ENCODE results near the gene TUBB. TPM values are rescaled to one million over a fixed set of nuclear protein-coding genes. Genes with fewer than 3 reads are reported as not detected.

Gene TUBB
- total RNA-seq, 2 donors from 2014 or later: 80.9 to 84.4 TPM

- H3K27me3 ChIP-seq: no peaks in the 10 kb centered on the region
- peaks cover 54% of the 10 kb centered on the region for H3K4me1 ChIP-seq
- peaks cover 4% of the 10 kb centered on the region in 2 donors for H3K36me3 ChIP-seq (replicated peaks in 1 of 2; ENCODE audit: insufficient read depth in 1 of 2, low read depth in 2 of 2)
- peak within 1 kb of the TSS; percentile 89 to 96 (median 92) for H3K27ac ChIP-seq
- intact Hi-C loops (cut with DNase I): no loop called here
- DNase-seq (peak; percentile 99), ATAC-seq (peak; percentile 90)
- peak; percentile 88 to 92 (median 90) for TF ChIP-seq POLR2A (IDR thresholded peaks at IDR 0.05)
- TF ChIP-seq, protein P1, sequence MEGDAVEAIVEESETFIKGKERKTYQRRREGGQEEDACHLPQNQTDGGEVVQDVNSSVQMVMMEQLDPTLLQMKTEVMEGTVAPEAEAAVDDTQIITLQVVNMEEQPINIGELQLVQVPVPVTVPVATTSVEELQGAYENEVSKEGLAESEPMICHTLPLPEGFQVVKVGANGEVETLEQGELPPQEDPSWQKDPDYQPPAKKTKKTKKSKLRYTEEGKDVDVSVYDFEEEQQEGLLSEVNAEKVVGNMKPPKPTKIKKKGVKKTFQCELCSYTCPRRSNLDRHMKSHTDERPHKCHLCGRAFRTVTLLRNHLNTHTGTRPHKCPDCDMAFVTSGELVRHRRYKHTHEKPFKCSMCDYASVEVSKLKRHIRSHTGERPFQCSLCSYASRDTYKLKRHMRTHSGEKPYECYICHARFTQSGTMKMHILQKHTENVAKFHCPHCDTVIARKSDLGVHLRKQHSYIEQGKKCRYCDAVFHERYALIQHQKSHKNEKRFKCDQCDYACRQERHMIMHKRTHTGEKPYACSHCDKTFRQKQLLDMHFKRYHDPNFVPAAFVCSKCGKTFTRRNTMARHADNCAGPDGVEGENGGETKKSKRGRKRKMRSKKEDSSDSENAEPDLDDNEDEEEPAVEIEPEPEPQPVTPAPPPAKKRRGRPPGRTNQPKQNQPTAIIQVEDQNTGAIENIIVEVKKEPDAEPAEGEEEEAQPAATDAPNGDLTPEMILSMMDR (IDR thresholded peaks at IDR 0.05): peak in 1 of 7 experiments; percentile 9
- 0 to 3% methylated on average over 9 to 60 of the region's 66 CpGs for WGBS, 2 donors
- peak within 1 kb of the TSS; percentile 59 to 63 for H3K4me3 ChIP-seq
- H3K9me3 ChIP-seq: no peaks in the 10 kb centered on the region
Observed at GRCh38 chr6:30742316-30743098, 22.4 kb downstream of the TUBB start, which contains the start of gene FLOT1. TSS of gene FLOT1 (minus strand) at chr6:30742687. CDS start at chr6:30742189, 498 bp downstream.

DNA sequence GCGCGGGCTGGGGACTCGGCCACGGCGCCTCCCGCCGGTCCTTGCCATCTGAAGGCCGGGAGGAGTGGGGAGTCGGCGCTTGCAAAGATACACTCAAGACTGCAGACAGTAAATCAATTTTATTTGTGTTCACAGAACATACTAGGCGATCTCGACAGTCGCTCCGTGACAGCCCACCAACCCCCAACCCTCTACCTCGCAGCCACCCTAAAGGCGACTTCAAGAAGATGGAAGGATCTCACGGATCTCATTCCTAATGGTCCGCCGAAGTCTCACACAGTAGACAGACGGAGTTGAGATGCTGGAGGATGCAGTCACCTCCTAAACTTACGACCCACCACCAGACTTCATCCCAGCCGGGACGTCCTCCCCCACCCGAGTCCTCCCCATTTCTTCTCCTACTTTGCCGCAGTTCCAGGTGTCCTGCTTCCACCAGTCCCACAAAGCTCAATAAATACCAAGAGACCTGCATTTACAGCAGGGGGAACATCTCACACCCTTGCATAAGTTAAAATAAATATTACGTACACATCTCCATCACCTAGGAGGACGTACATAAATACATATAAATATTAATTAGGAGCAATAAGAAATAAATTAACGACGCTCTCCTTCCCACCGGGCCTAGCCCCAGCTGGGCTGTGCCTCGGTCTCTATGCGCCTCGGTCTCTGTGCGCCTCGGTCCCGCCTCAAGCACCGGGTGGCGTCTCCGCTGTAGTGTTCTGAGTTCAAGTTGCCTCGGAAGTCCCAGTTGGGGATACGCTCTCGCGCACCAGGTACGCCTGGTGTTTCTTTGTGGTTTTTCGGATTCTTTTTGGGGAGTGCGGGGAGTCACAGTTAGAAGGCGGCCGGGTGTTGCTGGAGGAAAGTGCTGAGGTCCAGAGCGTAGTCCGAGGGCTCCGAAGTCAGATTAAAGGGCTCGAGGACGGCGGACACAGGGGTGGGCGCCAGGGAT is 23.2 kb downstream of the TUBB start:
- no peak for ATAC-seq
- WGBS, 2 donors: 2% methylated on average over 15 to 54 of the region's 55 CpGs
- peak in 1 of 3 donors; percentile 22 for TF ChIP-seq POLR2A (IDR thresholded peaks at IDR 0.05)
- TF ChIP-seq, protein P1 (IDR thresholded peaks at IDR 0.05): no peak
- H3K4me1 ChIP-seq: peaks cover 56% of the 10 kb centered on the region
- peak in 1 of 4 donors; percentile 22 for DNase-seq
- intact Hi-C loops (cut with DNase I): no loop called here
- no peaks in the 10 kb centered on the region for H3K27me3 ChIP-seq
- H3K36me3 ChIP-seq (replicated peaks in 1 of 2; ENCODE audit: insufficient read depth in 1 of 2, low read depth in 2 of 2): peaks cover 4% of the 10 kb centered on the region in 2 donors
- H3K4me3 ChIP-seq: peak overlapping the region; percentile 22 to 63
- peak overlapping the region; percentile 89 to 96 (median 92) for H3K27ac ChIP-seq
- no peaks in the 10 kb centered on the region for H3K9me3 ChIP-seq

- intact Hi-C loops (cut with DNase I): no loop called here
- peak within 1 kb of the TSS; percentile 22 to 63 for H3K4me3 ChIP-seq
- H3K4me1 ChIP-seq: peaks cover 64% of the 10 kb centered on the region
- H3K36me3 ChIP-seq (replicated peaks in 1 of 2; ENCODE audit: insufficient read depth in 1 of 2, low read depth in 2 of 2): peaks cover 4% of the 10 kb centered on the region in 2 donors
- DNase-seq (peak; percentile 89 to 93 (median 92)), ATAC-seq (peak; percentile 53)
- no peaks in the 10 kb centered on the region for H3K27me3 ChIP-seq
- H3K9me3 ChIP-seq: no peaks in the 10 kb centered on the region
- WGBS, 2 donors: 0% methylated on average over 23 to 53 of the region's 54 CpGs
- TF ChIP-seq, protein P1 (IDR thresholded peaks at IDR 0.05): peak; percentile 57 to 75 (median 66)
- peak; percentile 98 to 99 (median 99) for TF ChIP-seq POLR2A (IDR thresholded peaks at IDR 0.05)
- H3K27ac ChIP-seq: peak within 1 kb of the TSS; percentile 89 to 96 (median 92)
Observed at GRCh38 chr6:30744054-30744805, 24.1 kb downstream of the TUBB start, which contains the start of gene IER3. TSS of gene IER3 (minus strand) at chr6:30744547. CDS start at chr6:30744518, 29 bp downstream.

DNA sequence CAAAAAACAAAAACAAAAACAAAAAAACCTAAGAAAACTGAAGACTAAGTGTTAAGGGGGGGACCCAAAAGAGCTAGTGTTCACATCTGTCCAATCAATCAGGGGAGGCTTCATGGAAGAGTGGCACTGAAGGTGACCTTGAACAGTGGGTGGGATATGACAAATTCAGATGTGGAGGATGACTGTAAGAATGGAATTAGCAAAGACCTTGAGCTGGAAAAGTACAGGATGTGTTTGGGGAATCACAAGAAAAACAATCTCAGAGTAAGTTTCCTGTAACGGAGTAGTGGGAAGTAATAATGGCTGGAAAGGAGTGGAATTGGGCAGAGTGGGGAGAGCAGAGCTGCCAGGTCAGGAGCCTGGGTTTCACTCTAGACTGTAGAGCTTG is 27.1 kb downstream of the TUBB start:
- intact Hi-C loops (cut with DNase I): no loop called here
- no peak for DNase-seq
- Histone ChIP-seq H3K27ac (peak overlapping the region; percentile 82 to 97 (median 94)), H3K4me1 (peaks cover 69% of the 10 kb centered on the region), H3K36me3 (replicated peaks in 1 of 2; ENCODE audit: insufficient read depth in 1 of 2, low read depth in 2 of 2) (no peaks in the 10 kb centered on the region), H3K27me3 (no peaks in the 10 kb centered on the region), H3K9me3 (no peaks in the 10 kb centered on the region), H3K4me3 (no peak overlapping the region)
- TF ChIP-seq POLR2A (IDR thresholded peaks at IDR 0.05): no peak
- TF ChIP-seq, protein P1 (IDR thresholded peaks at IDR 0.05): no peak
- ATAC-seq: no peak
- 85 to 96% methylated on average over 1 of the region's 1 CpG for WGBS, 2 donors

All from body of pancreas (tissue), 4 donors.